ENCODE results near the gene SUFU.
"Not testable (repeated sequence)": the region's sequence is repeated elsewhere in the genome, so short reads cannot be mapped to it uniquely, and the experiment has no call there.

Gene SUFU

DNA sequence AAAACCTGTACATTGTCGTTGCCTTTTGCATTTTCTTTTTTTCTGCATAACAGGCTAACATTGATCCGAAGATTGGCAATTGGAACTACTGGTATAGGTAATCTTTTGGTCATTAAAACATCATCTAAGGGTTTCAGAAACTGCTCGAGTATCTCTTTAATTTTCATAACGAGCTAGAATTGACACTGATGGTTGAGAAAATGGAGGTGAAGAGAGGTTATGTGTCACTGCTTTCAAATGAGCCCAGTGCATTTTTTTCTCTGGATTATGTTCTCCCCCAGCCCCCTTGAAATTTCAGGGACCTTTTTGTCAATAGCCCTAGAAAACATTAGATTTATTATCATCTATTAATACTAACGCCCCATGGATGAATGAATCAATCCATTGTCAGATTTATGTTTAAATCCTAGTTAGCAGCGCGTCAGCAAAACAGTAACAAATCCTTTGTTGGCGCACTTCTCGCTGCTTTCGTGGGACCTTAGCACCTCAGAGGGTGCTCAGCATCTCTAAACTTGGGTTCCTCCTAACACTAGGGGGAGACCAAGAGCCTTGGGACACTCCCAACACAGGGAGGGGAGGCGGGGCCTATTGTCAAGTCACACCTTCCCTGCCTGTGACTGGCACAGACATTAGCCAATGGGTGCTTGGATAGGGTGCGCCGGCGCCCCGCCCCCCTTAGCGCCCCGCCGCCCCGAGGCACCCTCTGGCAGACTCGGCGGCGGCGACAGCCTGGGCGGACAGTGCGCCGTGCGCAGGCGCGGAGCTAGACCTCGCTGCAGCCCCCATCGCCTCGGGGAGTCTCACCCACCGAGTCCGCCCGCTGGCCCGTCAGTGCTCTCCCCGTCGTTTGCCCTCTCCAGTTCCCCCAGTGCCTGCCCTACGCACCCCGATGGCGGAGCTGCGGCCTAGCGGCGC is at the start of gene SUFU:
SUFU (plus strand) TSS at position 709 of the 915 bp plus-strand sequence; CDS start at position 890, 181 bp downstream.
- intact Hi-C loops (cut with micrococcal nuclease): loop anchor here (1.0 to 10.0 kb wide), 5 partner anchors 69 to 351 kb away; partner anchors contain the start of genes GBF1, NOLC1 and PITX3
- Mint-ChIP-seq H3K27me3 (no peaks in the 10 kb centered on the region), H3K4me1 (ENCODE audit: low read depth) (peaks cover 33% of the 10 kb centered on the region), H3K4me3 (peak within 1 kb of the TSS; percentile 98), H3K27ac (peak within 1 kb of the TSS; percentile 97), H3K9me3 (no peaks in the 10 kb centered on the region), H3K36me3 (ENCODE audit: low read depth) (peaks cover 58% of the 10 kb centered on the region)

DNA sequence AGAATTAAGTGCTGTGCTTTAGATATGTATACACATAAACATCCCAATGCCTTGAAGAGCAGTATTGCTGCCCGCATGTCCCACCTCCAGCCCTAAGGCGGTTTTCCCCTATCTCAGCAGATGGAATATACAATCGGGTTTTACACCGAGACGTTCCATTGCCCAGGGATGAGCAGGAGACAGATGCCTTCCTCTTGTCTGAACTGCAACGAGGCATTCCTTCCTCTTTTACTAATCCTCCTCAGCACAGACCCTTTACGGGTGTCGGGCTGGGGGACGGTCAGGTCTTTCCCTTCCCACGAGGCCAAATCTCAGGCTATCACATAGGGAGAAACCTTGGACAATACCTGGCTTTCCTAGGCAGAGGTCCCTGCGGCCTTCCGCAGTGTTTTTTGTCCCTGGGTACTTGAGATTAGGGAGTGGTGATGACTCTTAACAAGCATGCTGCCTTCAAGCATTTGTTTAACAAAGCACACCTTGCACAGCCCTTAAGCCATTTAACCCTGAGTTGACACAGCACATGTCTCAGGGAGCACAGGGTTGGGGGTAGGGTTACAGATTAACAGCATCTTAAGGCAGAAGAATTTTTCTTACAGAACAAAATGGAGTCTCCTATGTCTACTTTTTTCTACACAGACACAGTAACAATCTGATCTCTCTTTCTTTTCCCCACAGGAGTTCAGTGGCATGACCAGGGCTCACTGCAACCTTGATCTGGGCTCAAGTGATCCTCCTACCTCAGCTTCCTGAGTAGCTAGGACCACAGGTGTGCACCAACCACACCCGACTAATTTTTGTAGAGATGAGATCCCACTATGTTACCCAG is 48.9 kb upstream of the SUFU start:
- H3K27me3 Mint-ChIP-seq; intact Hi-C loops (cut with micrococcal nuclease); H3K4me3 Mint-ChIP-seq; H3K9me3 Mint-ChIP-seq; H3K36me3 Mint-ChIP-seq (ENCODE audit: low read depth): not testable (repeated sequence)
- H3K27ac Mint-ChIP-seq: peak overlapping the region; percentile 89
- H3K4me1 Mint-ChIP-seq (ENCODE audit: low read depth): peaks cover 52% of the 10 kb centered on the region

- Mint-ChIP-seq H3K4me3 (no peak overlapping the region), H3K27ac (no peak overlapping the region), H3K4me1 (ENCODE audit: low read depth) (peaks cover 52% of the 10 kb centered on the region), H3K36me3 (ENCODE audit: low read depth) (peaks cover 5% of the 10 kb centered on the region), H3K27me3 (no peaks in the 10 kb centered on the region), H3K9me3 (no peaks in the 10 kb centered on the region)
- intact Hi-C loops (cut with micrococcal nuclease): no loop called here
Measured at GRCh38 chr10:102455893-102456471, 47.8 kb upstream of the SUFU start.

- peaks cover 12% of the 10 kb centered on the region for H3K36me3 Mint-ChIP-seq (ENCODE audit: low read depth)
- no peak overlapping the region for H3K4me3 Mint-ChIP-seq
- peaks cover 52% of the 10 kb centered on the region for H3K4me1 Mint-ChIP-seq (ENCODE audit: low read depth)
- peaks cover 11% of the 10 kb centered on the region for H3K27me3 Mint-ChIP-seq
- intact Hi-C loops (cut with micrococcal nuclease): no loop called here
- H3K9me3 Mint-ChIP-seq: no peaks in the 10 kb centered on the region
- no peak overlapping the region for H3K27ac Mint-ChIP-seq
Measured at GRCh38 chr10:102457591-102458150, 46.1 kb upstream of the SUFU start.

DNA sequence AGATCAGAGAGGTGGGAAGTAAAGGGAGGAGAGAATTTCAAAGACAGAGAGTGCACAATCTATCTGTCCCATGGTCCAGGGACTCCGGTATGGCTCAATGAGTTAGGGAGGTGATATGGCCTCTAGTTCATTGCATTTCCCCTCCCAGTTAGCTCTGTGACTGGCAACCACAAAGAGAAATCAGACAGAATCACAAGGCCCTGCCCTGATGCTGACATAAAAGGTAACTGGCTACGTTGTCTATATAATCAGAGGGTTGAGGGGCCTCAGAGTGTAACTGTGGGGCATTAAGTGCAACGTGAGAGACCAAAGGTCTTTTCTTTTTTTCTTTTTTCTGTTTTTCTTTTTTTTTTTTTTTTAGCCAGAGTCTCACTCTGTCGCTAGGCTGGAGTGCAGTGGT is 45.1 kb upstream of the SUFU start:
- intact Hi-C loops (cut with micrococcal nuclease): no loop called here
- peaks cover 20% of the 10 kb centered on the region for H3K27me3 Mint-ChIP-seq
- peaks cover 52% of the 10 kb centered on the region for H3K4me1 Mint-ChIP-seq (ENCODE audit: low read depth)
- no peaks in the 10 kb centered on the region for H3K9me3 Mint-ChIP-seq
- H3K4me3 Mint-ChIP-seq: no peak overlapping the region
- no peak overlapping the region for H3K27ac Mint-ChIP-seq
- peaks cover 6% of the 10 kb centered on the region for H3K36me3 Mint-ChIP-seq (ENCODE audit: low read depth)

GRCh38 chr10:102460836-102461186 is 43.0 kb upstream of the SUFU start:
- no peaks in the 10 kb centered on the region for H3K9me3 Mint-ChIP-seq
- peaks cover 20% of the 10 kb centered on the region for H3K27me3 Mint-ChIP-seq
- H3K36me3 Mint-ChIP-seq (ENCODE audit: low read depth): peaks cover 6% of the 10 kb centered on the region
- peak overlapping the region; percentile 85 for H3K4me3 Mint-ChIP-seq
- H3K27ac Mint-ChIP-seq: peak overlapping the region; percentile 89
- H3K4me1 Mint-ChIP-seq (ENCODE audit: low read depth): peaks cover 40% of the 10 kb centered on the region
- intact Hi-C loops (cut with micrococcal nuclease): no loop called here

- Mint-ChIP-seq H3K36me3 (ENCODE audit: low read depth) (peaks cover 6% of the 10 kb centered on the region), H3K9me3 (no peaks in the 10 kb centered on the region), H3K27ac (peak overlapping the region; percentile 89), H3K4me1 (ENCODE audit: low read depth) (peaks cover 34% of the 10 kb centered on the region), H3K4me3 (peak overlapping the region; percentile 85), H3K27me3 (peaks cover 20% of the 10 kb centered on the region)
- intact Hi-C loops (cut with micrococcal nuclease): no loop called here
Measured at GRCh38 chr10:102461187-102462054, 42.4 kb upstream of the SUFU start.

GRCh38 chr10:102462512-102463054 is 41.2 kb upstream of the SUFU start:
- intact Hi-C loops (cut with micrococcal nuclease): no loop called here
- H3K4me3 Mint-ChIP-seq: no peak overlapping the region
- no peaks in the 10 kb centered on the region for H3K9me3 Mint-ChIP-seq
- peaks cover 40% of the 10 kb centered on the region for H3K4me1 Mint-ChIP-seq (ENCODE audit: low read depth)
- H3K27ac Mint-ChIP-seq: no peak overlapping the region
- H3K27me3 Mint-ChIP-seq: peaks cover 20% of the 10 kb centered on the region
- H3K36me3 Mint-ChIP-seq (ENCODE audit: low read depth): peaks cover 6% of the 10 kb centered on the region

- Mint-ChIP-seq H3K9me3 (no peaks in the 10 kb centered on the region), H3K4me1 (ENCODE audit: low read depth) (peaks cover 54% of the 10 kb centered on the region)
- intact Hi-C loops (cut with micrococcal nuclease): no loop called here
Measured at GRCh38 chr10:102463983-102464382, 39.8 kb upstream of the SUFU start.

GRCh38 chr10:102465466-102465865 is 38.3 kb upstream of the SUFU start:
- peaks cover 68% of the 10 kb centered on the region for H3K4me1 Mint-ChIP-seq (ENCODE audit: low read depth)
- intact Hi-C loops (cut with micrococcal nuclease): no loop called here
- no peaks in the 10 kb centered on the region for H3K9me3 Mint-ChIP-seq
- H3K27me3 Mint-ChIP-seq: peaks cover 20% of the 10 kb centered on the region
- no peak overlapping the region for H3K4me3 Mint-ChIP-seq
- peaks cover 11% of the 10 kb centered on the region for H3K36me3 Mint-ChIP-seq (ENCODE audit: low read depth)
- H3K27ac Mint-ChIP-seq: no peak overlapping the region

More at GRCh38 chr10:102463983-102464382, 39.8 kb upstream of the SUFU start:
- Mint-ChIP-seq H3K27ac (no peak overlapping the region), H3K27me3 (peaks cover 20% of the 10 kb centered on the region), H3K4me3 (no peak overlapping the region), H3K36me3 (ENCODE audit: low read depth) (peaks cover 6% of the 10 kb centered on the region)

DNA sequence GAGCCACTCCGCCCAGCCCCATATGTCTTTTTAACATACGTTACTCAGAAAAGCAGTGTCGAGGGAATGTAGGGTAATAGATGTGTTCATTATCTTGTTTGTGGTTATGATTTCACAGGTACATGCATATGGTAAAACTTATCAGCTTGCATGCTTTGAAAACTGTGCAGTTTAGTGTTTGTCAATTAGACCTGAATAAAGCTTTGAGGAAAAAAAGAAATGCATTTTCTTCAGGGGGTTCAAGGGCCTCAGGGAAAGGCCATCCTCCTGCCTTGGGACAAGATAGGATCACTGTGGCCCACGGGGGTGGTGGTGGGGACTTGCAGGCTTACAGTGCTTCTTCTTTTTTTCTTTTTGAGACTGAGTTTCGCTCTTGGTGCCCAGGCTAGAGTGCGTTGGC is 36.5 kb upstream of the SUFU start:
- peaks cover 50% of the 10 kb centered on the region for H3K4me1 Mint-ChIP-seq (ENCODE audit: low read depth)
- intact Hi-C loops (cut with micrococcal nuclease): no loop called here
- H3K36me3 Mint-ChIP-seq (ENCODE audit: low read depth): peaks cover 16% of the 10 kb centered on the region
- peaks cover 12% of the 10 kb centered on the region for H3K27me3 Mint-ChIP-seq
- no peak overlapping the region for H3K4me3 Mint-ChIP-seq
- no peaks in the 10 kb centered on the region for H3K9me3 Mint-ChIP-seq
- H3K27ac Mint-ChIP-seq: no peak overlapping the region

DNA sequence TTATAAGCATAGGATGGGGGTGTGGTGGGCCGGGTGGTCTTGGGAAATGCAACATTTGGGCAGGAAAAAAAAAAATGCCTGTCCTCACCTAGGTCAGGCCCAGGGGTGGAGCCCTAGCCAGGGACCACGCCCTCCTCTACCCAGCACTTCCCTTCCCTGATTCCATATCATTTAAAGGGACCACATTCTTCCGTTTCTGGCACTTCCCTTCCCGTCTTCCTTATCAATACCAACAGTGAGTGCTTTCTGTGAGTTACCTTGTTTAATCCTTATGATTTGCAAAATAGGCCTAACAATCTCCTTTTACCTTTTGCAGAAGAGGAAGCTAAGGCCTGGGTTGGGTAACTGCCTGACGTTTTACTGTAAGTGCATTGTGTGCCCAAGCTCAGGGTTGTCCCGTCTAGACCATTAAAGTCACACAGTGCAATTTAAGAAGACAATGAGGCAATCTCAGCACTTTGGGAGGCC is 35.8 kb upstream of the SUFU start:
- peak overlapping the region; percentile 76 for H3K27ac Mint-ChIP-seq
- intact Hi-C loops (cut with micrococcal nuclease): no loop called here

More for the DNA sequence above, 35.8 kb upstream of the SUFU start:
- Mint-ChIP-seq H3K36me3 (ENCODE audit: low read depth) (peaks cover 22% of the 10 kb centered on the region), H3K27me3 (peaks cover 5% of the 10 kb centered on the region), H3K4me3 (peak overlapping the region; percentile 28), H3K4me1 (ENCODE audit: low read depth) (peaks cover 43% of the 10 kb centered on the region), H3K9me3 (no peaks in the 10 kb centered on the region)

Measured in dendritic cell treated with granulocyte-macrophage colony-stimulating factor and Interleukin-4, amounts not matched to agents 40 ng/mL and 50 ng/mL, for 4 days (primary cell).